ENCODE data around the gene MCF2L.

MCF2L gene

DNA sequence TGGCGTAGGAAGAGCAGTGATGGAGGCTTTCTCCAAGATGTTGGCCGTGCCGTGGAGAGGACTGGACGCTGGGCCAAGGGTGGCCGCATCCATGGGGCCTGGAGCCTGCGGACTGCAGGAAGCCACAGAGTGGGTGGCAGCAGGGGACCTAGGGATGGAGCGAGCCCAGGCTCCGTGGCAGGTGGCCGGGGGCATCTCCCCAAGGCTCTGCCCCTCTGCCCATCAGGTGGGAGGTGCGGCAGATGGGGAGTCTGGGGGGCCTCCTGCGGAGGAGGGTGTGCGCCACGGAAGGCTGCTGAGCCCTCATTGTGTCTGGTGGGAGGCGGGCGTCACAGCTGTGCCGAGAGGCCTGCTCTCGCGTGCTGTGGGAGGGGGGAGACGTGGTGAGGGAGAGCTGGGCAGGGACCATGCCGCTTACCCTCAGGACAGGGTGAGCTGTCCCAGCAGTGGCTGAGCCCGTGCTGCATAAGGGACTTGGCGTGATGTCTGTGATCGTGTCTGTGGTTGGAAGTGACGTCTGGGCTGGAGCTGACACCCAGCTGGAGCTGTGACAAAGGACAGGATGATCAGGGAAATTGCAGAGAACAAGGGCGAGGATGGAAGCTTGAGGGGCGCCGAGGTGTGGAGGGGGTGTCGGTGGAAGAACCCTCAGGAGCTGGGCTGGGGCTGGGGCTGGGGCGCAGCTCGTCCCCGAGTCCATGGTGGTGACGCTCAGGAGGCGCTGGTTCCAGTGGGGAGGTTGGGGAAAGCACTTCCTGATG, 13.4 kb downstream of the MCF2L start:
- no peak for DNase-seq
- Histone ChIP-seq H3K9me3 (no peaks in the 10 kb centered on the region), H3K4me3 (ENCODE audit: low read depth, low read length) (no peak overlapping the region), H3K36me3 (no peaks in the 10 kb centered on the region), H3K27me3 (no peaks in the 10 kb centered on the region), H3K4me1 (no peaks in the 10 kb centered on the region; the same call in 1 of the 2 replicates)
- no peak for TF ChIP-seq CTCF (IDR thresholded peaks at IDR 0.05; ENCODE audit: low read depth, low read length)

GRCh38 chr13:112983042-112983305, 14.0 kb downstream of the MCF2L start:
- no peaks in the 10 kb centered on the region for H3K36me3 ChIP-seq
- no peak for DNase-seq
- no peak overlapping the region for H3K4me3 ChIP-seq (ENCODE audit: low read depth, low read length)
- no peak for TF ChIP-seq CTCF (IDR thresholded peaks at IDR 0.05; ENCODE audit: low read depth, low read length)
- H3K4me1 ChIP-seq = no peaks in the 10 kb centered on the region; the same call in 1 of the 2 replicates
- H3K27me3 ChIP-seq = no peaks in the 10 kb centered on the region
- no peaks in the 10 kb centered on the region for H3K9me3 ChIP-seq

- no peaks in the 10 kb centered on the region for H3K9me3 ChIP-seq
- H3K4me3 ChIP-seq (ENCODE audit: low read depth, low read length) = no peak overlapping the region
- no peak for TF ChIP-seq CTCF (IDR thresholded peaks at IDR 0.05; ENCODE audit: low read depth, low read length)
- no peaks in the 10 kb centered on the region for H3K27me3 ChIP-seq
- no peaks in the 10 kb centered on the region for H3K36me3 ChIP-seq
- peak; percentile 40 for DNase-seq
- H3K4me1 ChIP-seq = no peaks in the 10 kb centered on the region; the same call in 1 of the 2 replicates
Measured at GRCh38 chr13:112983428-112984196, 14.6 kb downstream of the MCF2L start.

- no peak for TF ChIP-seq CTCF (IDR thresholded peaks at IDR 0.05; ENCODE audit: low read depth, low read length)
- Histone ChIP-seq H3K9me3 (no peaks in the 10 kb centered on the region), H3K4me3 (ENCODE audit: low read depth, low read length) (no peak overlapping the region), H3K36me3 (no peaks in the 10 kb centered on the region), H3K27me3 (no peaks in the 10 kb centered on the region), H3K4me1 (no peaks in the 10 kb centered on the region; the same call in 1 of the 2 replicates)
- no peak for DNase-seq
Measured at GRCh38 chr13:112984501-112984900, 15.5 kb downstream of the MCF2L start.

DNA sequence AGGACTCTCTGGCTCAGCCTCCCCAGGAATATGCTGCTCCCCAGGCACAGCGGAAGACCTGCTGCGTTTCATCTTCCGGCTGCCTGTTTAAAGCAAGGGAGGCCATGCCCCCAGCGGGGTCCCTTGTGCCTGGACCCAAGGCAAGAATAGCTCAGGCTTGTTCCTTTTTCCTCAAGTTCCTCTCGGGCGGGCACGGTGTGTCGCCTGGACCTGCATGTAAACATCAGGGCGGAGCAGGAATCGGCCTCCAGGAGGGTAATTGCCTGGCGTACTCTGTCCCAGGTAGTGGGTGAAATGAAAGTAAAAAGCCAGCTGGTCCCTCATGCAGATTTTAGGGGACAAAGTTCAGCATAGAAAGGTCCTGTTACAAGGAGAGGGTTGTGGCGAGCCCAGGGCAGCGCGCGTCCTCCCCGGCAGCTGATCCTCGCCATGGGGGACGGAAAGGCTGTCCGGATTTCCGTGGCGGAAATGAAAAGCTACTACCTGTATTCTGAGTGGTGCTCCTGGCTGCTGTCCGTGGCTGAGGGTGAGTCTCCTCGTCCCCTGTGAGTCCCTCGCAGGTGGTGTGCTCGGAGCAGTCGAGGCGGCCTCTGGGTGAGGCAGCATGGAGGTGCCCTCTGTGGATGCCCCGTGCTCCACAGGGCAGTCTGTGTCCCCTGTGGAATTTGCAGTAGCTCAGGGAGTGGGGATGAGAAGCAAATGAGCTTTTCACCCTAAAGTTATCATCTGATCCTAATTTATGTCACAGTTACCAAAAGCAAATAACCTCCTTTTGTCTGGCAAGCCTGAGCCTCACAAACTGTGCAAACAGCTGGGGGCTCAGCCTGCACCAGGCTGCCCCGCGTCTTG, 16.2 kb downstream of the MCF2L start:
- no peaks in the 10 kb centered on the region; the same call in 1 of the 2 replicates for H3K4me1 ChIP-seq
- DNase-seq = no peak
- H3K4me3 ChIP-seq (ENCODE audit: low read depth, low read length) = no peak overlapping the region
- no peaks in the 10 kb centered on the region for H3K27me3 ChIP-seq
- no peaks in the 10 kb centered on the region for H3K36me3 ChIP-seq
- H3K9me3 ChIP-seq = no peaks in the 10 kb centered on the region
- TF ChIP-seq CTCF (IDR thresholded peaks at IDR 0.05; ENCODE audit: low read depth, low read length) = no peak
